Measurements from ENCODE around the gene ZNF280B.

- TF ChIP-seq CTCF (IDR thresholded peaks at IDR 0.05; ENCODE audit: poor library complexity): no peak
- TF ChIP-seq EZH2 (IDR thresholded peaks at IDR 0.05; ENCODE audit: borderline replicate concordance): no peak
Observed at GRCh38 chr22:22521631-22522030, 13.1 kb upstream of the ZNF280B start.

All from hepatocyte (in vitro differentiated cells).